ENCODE data around the gene BRPF1.
"Not testable (repeated sequence)": the region's sequence is repeated elsewhere in the genome, so short reads cannot be mapped to it uniquely, and the experiment has no call there.

The BRPF1 gene

DNA sequence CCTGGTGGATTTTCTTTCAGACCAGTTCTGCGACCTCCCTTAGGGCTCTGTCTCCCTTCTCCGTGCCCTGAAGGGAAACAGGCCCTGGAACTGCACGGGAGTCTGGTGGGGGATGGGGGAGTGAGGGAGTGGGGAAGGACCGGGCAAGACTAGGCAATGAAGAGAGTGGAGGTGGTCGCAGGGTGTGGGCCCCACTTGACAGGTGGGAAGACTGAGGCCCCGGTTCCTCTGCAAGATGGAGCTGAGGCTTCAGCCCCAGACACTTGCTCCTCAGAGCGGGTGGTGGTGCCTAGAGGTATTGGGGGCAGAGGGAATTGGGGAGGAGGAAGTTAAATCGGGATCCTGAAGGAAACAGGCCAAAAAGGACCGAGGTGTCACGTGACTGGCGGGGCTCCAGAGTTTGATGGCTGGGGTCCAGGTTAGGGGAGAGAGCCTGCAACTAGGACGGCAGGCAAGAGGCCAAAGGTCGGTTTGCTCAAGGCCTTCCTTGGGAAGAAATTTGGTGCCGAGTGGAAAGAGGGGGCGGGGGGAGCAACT is 38.8 kb downstream of the BRPF1 start:
- peak overlapping the region; percentile 70 for H3K4me3 ChIP-seq (ENCODE audit: low read depth, low read length)
- DNase-seq (ENCODE audit: low read depth) = peak; percentile 69
- TF ChIP-seq, protein P1, sequence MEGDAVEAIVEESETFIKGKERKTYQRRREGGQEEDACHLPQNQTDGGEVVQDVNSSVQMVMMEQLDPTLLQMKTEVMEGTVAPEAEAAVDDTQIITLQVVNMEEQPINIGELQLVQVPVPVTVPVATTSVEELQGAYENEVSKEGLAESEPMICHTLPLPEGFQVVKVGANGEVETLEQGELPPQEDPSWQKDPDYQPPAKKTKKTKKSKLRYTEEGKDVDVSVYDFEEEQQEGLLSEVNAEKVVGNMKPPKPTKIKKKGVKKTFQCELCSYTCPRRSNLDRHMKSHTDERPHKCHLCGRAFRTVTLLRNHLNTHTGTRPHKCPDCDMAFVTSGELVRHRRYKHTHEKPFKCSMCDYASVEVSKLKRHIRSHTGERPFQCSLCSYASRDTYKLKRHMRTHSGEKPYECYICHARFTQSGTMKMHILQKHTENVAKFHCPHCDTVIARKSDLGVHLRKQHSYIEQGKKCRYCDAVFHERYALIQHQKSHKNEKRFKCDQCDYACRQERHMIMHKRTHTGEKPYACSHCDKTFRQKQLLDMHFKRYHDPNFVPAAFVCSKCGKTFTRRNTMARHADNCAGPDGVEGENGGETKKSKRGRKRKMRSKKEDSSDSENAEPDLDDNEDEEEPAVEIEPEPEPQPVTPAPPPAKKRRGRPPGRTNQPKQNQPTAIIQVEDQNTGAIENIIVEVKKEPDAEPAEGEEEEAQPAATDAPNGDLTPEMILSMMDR (IDR thresholded peaks at IDR 0.05; ENCODE audit: control insufficient read depth, extremely low read depth, insufficient read depth) = no peak

DNA sequence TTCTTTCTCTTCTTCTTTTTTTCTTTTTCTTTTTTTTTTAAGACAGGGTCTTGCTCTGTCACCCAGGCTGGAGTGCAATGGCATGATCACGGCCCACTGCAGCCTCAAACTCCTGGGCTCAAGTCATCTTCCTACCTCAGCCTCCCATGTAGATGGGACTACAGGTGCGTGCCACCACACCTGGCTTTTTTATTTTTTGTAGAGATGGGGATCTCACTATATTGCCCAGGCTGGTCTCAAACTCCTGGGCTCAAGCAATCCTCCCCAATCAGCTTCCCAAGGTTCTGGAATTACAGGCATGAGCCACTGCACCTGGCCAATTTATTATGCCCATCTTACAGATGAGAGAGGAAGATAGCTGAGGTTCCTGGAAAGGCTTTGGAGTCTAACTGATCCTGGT is 39.5 kb downstream of the BRPF1 start:
- DNase-seq (ENCODE audit: low read depth); H3K4me3 ChIP-seq (ENCODE audit: low read depth, low read length): not testable (repeated sequence)

- TF ChIP-seq, protein P1 (IDR thresholded peaks at IDR 0.05; ENCODE audit: control insufficient read depth, extremely low read depth, insufficient read depth) = no peak
- no peak overlapping the region for H3K4me3 ChIP-seq (ENCODE audit: low read depth, low read length)
- no peak for DNase-seq (ENCODE audit: low read depth)
These were observed 45.6 kb downstream of the BRPF1 start for GRCh38 chr3:9776896-9777693.

DNA sequence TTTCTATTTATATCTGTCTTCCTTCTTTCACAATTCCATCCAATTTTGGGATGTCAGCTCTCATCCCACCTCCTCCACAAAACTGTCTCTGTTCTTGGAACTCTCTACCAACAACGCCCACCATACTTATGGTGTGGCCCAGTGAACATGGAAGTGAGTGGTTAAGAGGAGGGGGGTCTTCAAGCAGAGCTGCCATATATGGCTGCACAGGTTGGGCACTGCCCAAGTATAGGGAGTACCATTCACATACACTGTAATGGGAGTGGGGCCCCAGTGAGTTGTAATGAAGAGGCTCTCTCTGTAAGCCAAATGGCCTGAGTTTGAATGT is 46.1 kb downstream of the BRPF1 start:
- DNase-seq (ENCODE audit: low read depth) = no peak
- H3K4me3 ChIP-seq (ENCODE audit: low read depth, low read length) = no peak overlapping the region
- TF ChIP-seq, protein P1 (IDR thresholded peaks at IDR 0.05; ENCODE audit: control insufficient read depth, extremely low read depth, insufficient read depth) = no peak

- TF ChIP-seq, protein P1 (IDR thresholded peaks at IDR 0.05; ENCODE audit: control insufficient read depth, extremely low read depth, insufficient read depth) = no peak
- no peak for DNase-seq (ENCODE audit: low read depth)
- H3K4me3 ChIP-seq (ENCODE audit: low read depth, low read length) = no peak overlapping the region
These were observed 46.9 kb downstream of the BRPF1 start for GRCh38 chr3:9778143-9779074.

DNA sequence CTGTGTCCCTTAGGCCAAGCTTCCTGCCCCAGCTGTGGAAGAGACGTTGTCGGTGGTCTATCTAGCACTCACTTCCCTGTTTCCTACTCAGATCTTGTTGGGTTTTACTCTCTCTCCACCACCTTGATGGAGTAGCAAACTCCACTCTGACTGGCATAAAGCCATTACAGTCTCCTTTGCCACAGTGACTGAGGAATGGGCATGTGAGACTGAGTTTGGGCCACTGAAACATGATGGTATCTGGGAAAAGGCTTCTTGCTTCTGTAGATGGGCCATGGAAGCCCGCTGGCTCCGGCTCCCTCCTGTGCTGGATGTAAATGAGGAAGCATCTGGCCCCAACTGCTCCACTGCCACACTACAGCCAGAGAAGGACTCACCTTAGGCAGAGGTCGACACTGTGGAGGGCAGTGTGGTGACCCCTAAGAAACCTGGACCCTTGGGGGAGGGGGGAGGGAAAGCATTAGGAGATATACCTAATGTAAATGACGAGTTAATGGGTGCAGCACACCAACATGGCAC is 47.6 kb downstream of the BRPF1 start:
- no peak overlapping the region for H3K4me3 ChIP-seq (ENCODE audit: low read depth, low read length)
- TF ChIP-seq, protein P1 (IDR thresholded peaks at IDR 0.05; ENCODE audit: control insufficient read depth, extremely low read depth, insufficient read depth) = no peak
- DNase-seq (ENCODE audit: low read depth) = no peak
